Stomach (tissue), 9 donors: Measurements from ENCODE around the gene ZC3H12D. TPM values are rescaled to one million over a fixed set of nuclear protein-coding genes. Genes with fewer than 3 reads are reported as not detected.
A peak's percentile ranks its signal among the peaks of the same experiment; 100 is the strongest.

ENCODE experiments used
- DNase-seq, 2 donors: peaks; one replicate each; pipeline versions ENCODE4 v3.0.0 to v3.0.0-alpha.2; 2013 to 2019
- H3K27ac ChIP-seq, 5 donors: fragments of 200-600 bp in 4 of 5; sonication (generic) in 4 of 5; one replicate each; pipeline ENCODE4 v1.5.1; 2013 to 2019; ENCODE audit warnings: mild to moderate bottlenecking in 1 of 5, moderate library complexity in 1 of 5
- H3K27me3 ChIP-seq, 3 donors: fragments of 200-600 bp; sonication (generic); one replicate each; pipeline ENCODE4 v1.5.1; 2017 to 2019; ENCODE audit warnings: mixed run types in 1 of 3
- H3K36me3 ChIP-seq, 4 donors: fragments of 200-600 bp; sonication (generic); 1 replicate in 3 of 4; 2 replicates in 1 of 4; pipeline ENCODE4 v1.5.1; 2016 to 2019
- H3K4me1 ChIP-seq, 4 donors: fragments of 200-600 bp; sonication (generic); one replicate each; pipeline ENCODE4 v1.5.1; 2016 to 2019
- H3K4me3 ChIP-seq, 4 donors: fragments of 200-600 bp; sonication (generic) in 3 of 4; one replicate each; pipeline ENCODE4 v1.5.1; 2016 to 2019; ENCODE audit warnings: mild to moderate bottlenecking in 1 of 4
- H3K9me3 ChIP-seq, 4 donors: fragments of 200-600 bp; sonication (generic); one replicate each; pipeline ENCODE4 v1.5.1; 2016 to 2019
- CTCF ChIP-seq, 7 experiments: fragments of 450-650 bp in 4 of 7; fragments of 200-600 bp in 3 of 7; sonication (generic) in 3 of 7; IDR thresholded peaks; one replicate each; pipeline ENCODE4 v1.5.1; 2016 to 2019; ENCODE audit warnings: antibody characterized with exemption in 7 of 7, control low read depth in 2 of 7, mild to moderate bottlenecking in 1 of 7
- EP300 ChIP-seq: sonication (generic); formaldehyde crosslinking; IDR thresholded peaks from one replicate; pipeline ENCODE4 v1.6.1; 2017; ENCODE audit warnings: antibody characterized with exemption
- POLR2A ChIP-seq, 4 donors: fragments of 450-650 bp; IDR thresholded peaks; one replicate each; pipeline ENCODE4 v1.6.1; 2016; ENCODE audit warnings: antibody characterized with exemption in 4 of 4, control low read depth in 2 of 4, mild to moderate bottlenecking in 1 of 4, moderate library complexity in 1 of 4
- POLR2AphosphoS5 ChIP-seq, 3 donors: sonication (generic); formaldehyde crosslinking; IDR thresholded peaks; one replicate each; pipeline ENCODE4 v1.6.1; 2016; ENCODE audit warnings: antibody characterized with exemption in 3 of 3
- WGBS, 5 donors: extraction: QIAGEN DNeasy Blood & Tissue Kit in 3 of 5; methylation state at CpG; one replicate each; pipeline versions ENCODE4 v1.1.5 to v1.1.7; 2013 to 2018; 5-methylcytosine and 5-hydroxymethylcytosine counted together
- intact Hi-C: fragments of 100-400 bp; cut with DNase I; formaldehyde crosslinking; loops from one replicate; pipeline ENCODE4 v1.15.1; 2023; ENCODE audit warnings: low total_unique reads
- polyA plus RNA-seq, 3 donors: library from polyadenylated mRNA; stranded (reverse); fragments of 200-250 nt; gene quantifications; one replicate each; pipeline ENCODE4 v1.2.3, GENCODE V29; 2013
- total RNA-seq, 5 donors: library from RNA; depleted of rRNA; stranded (reverse); fragments of >200 nt; gene quantifications; one replicate each; pipeline versions ENCODE4 v1.1.0 to v1.2.3, GENCODE V29; 2014 to 2016
- donor health status: healthy with polysubstance abuse.
- donor health status: Bipolar disorder and iron deficiency.
- donor health status: healthy.

ZC3H12D gene
- total and polyA plus RNA-seq, 8 donors = 0.31 to 2.2 (median 0.85) TPM; not detected in 3

- WGBS, 5 donors = 69 to 86% (median 81%) methylated on average over 8 of the region's 8 CpGs
- Histone ChIP-seq H3K27me3 (peaks cover 0 to 16% (median 0%) of the 10 kb centered on the region in 3 donors), H3K4me1 (peaks cover 0 to 7% (median 0%) of the 10 kb centered on the region in 4 donors), H3K27ac (no peak overlapping the region), H3K9me3 (no peaks in the 10 kb centered on the region), H3K4me3 (no peak overlapping the region), H3K36me3 (no peaks in the 10 kb centered on the region)
- intact Hi-C loops = loop anchor here (10.0 kb wide), 1 partner anchor 71 kb away; no protein-coding TSS in a partner anchor
- peak in 1 of 2 donors; percentile 41 for DNase-seq
- TF ChIP-seq EP300 = no peak
- TF ChIP-seq CTCF (IDR thresholded peaks at IDR 0.05) = no peak
- TF ChIP-seq POLR2AphosphoS5 (IDR thresholded peaks at IDR 0.05) = no peak
- TF ChIP-seq POLR2A (IDR thresholded peaks at IDR 0.05) = no peak
Observed at GRCh38 chr6:149443411-149444181, 41.2 kb downstream of the ZC3H12D start.

GRCh38 chr6:149441740-149442139 lies 43.1 kb downstream of the ZC3H12D start:
- peaks cover 0 to 9% (median 0%) of the 10 kb centered on the region in 3 donors for H3K27me3 ChIP-seq
- peaks cover 0 to 7% (median 0%) of the 10 kb centered on the region in 4 donors for H3K4me1 ChIP-seq
- intact Hi-C loops = loop anchor here (10.0 kb wide), 1 partner anchor 73 kb away; no protein-coding TSS in a partner anchor
- H3K36me3 ChIP-seq = no peaks in the 10 kb centered on the region
- H3K27ac ChIP-seq = no peak overlapping the region
- H3K9me3 ChIP-seq = no peaks in the 10 kb centered on the region
- no peak overlapping the region for H3K4me3 ChIP-seq
- TF ChIP-seq EP300 = no peak
- no peak for TF ChIP-seq POLR2A (IDR thresholded peaks at IDR 0.05)
- no peak for TF ChIP-seq CTCF (IDR thresholded peaks at IDR 0.05)
- TF ChIP-seq POLR2AphosphoS5 (IDR thresholded peaks at IDR 0.05) = no peak
- 82 to 89% (median 88%) methylated on average over 4 to 9 of the region's 9 CpGs for WGBS, 5 donors
- DNase-seq = no peak

GRCh38 chr6:149440735-149441671 lies 43.8 kb downstream of the ZC3H12D start:
- no peak overlapping the region for H3K4me3 ChIP-seq
- 79 to 85% (median 83%) methylated on average over 16 of the region's 16 CpGs for WGBS, 5 donors
- peaks cover 0 to 7% (median 0%) of the 10 kb centered on the region in 4 donors for H3K4me1 ChIP-seq
- intact Hi-C loops = loop anchor here (10.0 kb wide), 1 partner anchor 74 kb away; no protein-coding TSS in a partner anchor
- peaks cover 0 to 8% (median 0%) of the 10 kb centered on the region in 3 donors for H3K27me3 ChIP-seq
- no peak for TF ChIP-seq CTCF (IDR thresholded peaks at IDR 0.05)
- no peak for TF ChIP-seq POLR2AphosphoS5 (IDR thresholded peaks at IDR 0.05)
- no peak for TF ChIP-seq EP300
- TF ChIP-seq POLR2A (IDR thresholded peaks at IDR 0.05) = no peak
- no peak overlapping the region for H3K27ac ChIP-seq
- no peaks in the 10 kb centered on the region for H3K36me3 ChIP-seq
- H3K9me3 ChIP-seq = no peaks in the 10 kb centered on the region
- DNase-seq = no peak

- H3K4me1 ChIP-seq = peaks cover 0 to 7% (median 0%) of the 10 kb centered on the region in 4 donors
- WGBS, 5 donors = 95 to 100% (median 96%) methylated on average over 1 of the region's 1 CpG
Observed at GRCh38 chr6:149439626-149440025, 45.2 kb downstream of the ZC3H12D start.

More at GRCh38 chr6:149439626-149440025, 45.2 kb downstream of the ZC3H12D start:
- TF ChIP-seq POLR2A (IDR thresholded peaks at IDR 0.05) = no peak
- no peak for TF ChIP-seq EP300
- no peak for TF ChIP-seq POLR2AphosphoS5 (IDR thresholded peaks at IDR 0.05)
- no peak for TF ChIP-seq CTCF (IDR thresholded peaks at IDR 0.05)
- DNase-seq = no peak
- Histone ChIP-seq H3K27ac (no peak overlapping the region), H3K36me3 (no peaks in the 10 kb centered on the region), H3K4me3 (no peak overlapping the region), H3K27me3 (no peaks in the 10 kb centered on the region), H3K9me3 (no peaks in the 10 kb centered on the region)
- intact Hi-C loops = loop anchor here (10.0 kb wide), 1 partner anchor 75 kb away; no protein-coding TSS in a partner anchor
